ENCODE results near the gene MACROH2A1. TPM values are rescaled to one million over a fixed set of nuclear protein-coding genes. Genes with fewer than 3 reads are reported as not detected.

Gene MACROH2A1
- total and polyA plus RNA-seq, 4 experiments from 2014 or later = 100 to 181 (median 108) TPM

DNA sequence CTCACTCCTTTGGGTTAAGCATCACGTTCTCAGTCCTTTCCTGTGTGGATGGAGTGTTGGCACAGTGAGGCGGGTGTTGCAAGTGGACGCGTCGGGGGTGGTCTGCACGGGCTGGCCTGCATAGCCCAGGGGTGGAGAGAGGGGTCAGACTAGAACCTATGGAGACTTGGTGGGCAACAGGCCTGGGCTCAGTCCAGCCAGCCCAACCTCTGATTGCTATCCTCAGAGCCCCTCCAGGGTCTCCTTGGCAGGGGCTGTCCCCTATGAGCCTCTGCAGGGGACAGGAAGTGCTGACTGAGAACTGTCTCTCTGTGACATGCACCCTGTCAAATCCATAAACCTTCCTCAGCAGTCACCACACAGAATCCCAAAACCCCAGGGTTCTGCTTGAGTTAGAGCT lies 45.9 kb upstream of the MACROH2A1 start:
- intact Hi-C loops (cut with micrococcal nuclease) = no loop called here
- CTCF ChIA-PET (ENCODE audit: partially characterized antibody) = interaction anchor here (4.8 kb wide), 1 partner anchor 13 kb away, joined by 27 read pairs; no protein-coding TSS in a partner anchor
- no peak overlapping the region for H3K4me3 Mint-ChIP-seq

DNA sequence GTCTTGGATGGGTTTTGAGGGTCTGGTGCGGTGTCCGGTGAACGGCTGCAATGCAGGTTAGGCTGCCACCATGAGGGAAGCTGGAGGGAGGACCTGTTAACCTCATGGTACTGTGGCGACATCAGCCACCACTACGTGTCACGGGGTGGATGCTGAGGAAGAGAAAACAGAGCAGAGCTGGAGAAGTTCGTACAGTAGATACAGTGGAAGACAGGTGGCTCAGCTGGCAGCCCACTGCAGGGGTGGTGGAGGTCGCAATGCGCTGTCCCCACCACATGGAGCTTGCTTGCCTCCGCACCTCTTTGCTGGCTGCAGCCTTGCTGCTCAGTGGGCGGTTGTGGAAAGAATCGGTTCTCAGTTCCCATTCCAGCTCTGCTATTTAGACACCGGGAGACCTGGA lies 45.3 kb upstream of the MACROH2A1 start:
- H3K27ac Mint-ChIP-seq = no peak overlapping the region
- Histone ChIP-seq H3K4me1 (ENCODE audit: insufficient read depth, low read length) (no peaks in the 10 kb centered on the region), H3K9me3 (ENCODE audit: control insufficient read depth in 1 of 2, low read length in 2 of 2) (no peaks in the 10 kb centered on the region), H3K27me3 (ENCODE audit: insufficient read depth, low read length) (no peaks in the 10 kb centered on the region), H3K4me3 (ENCODE audit: low read length in 2 of 2) (no peak overlapping the region), H3K36me3 (ENCODE audit: insufficient read depth, low read length) (no peaks in the 10 kb centered on the region), H3K27ac (ENCODE audit: low read depth, low read length) (no peak overlapping the region)
- H3K27me3 Mint-ChIP-seq = peaks cover 3 to 7% of the 10 kb centered on the region in 2 donors
- intact Hi-C loops (cut with micrococcal nuclease) = no loop called here
- no peaks in the 10 kb centered on the region for H3K4me1 Mint-ChIP-seq
- H3K9me3 Mint-ChIP-seq = no peaks in the 10 kb centered on the region
- no peak overlapping the region for H3K4me3 Mint-ChIP-seq
- ChIA-PET CTCF (ENCODE audit: partially characterized antibody) (interaction anchor here (4.8 kb wide), 1 partner anchor 13 kb away, joined by 27 read pairs; no protein-coding TSS in a partner anchor), POLR2A (ENCODE audit: partially characterized antibody) (no interaction called here)
- DNase-seq = no peak
- H3K36me3 Mint-ChIP-seq = no peaks in the 10 kb centered on the region

More for the DNA sequence above, 45.9 kb upstream of the MACROH2A1 start:
- no peak overlapping the region for H3K27ac Mint-ChIP-seq
- Histone ChIP-seq H3K9me3 (ENCODE audit: control insufficient read depth in 1 of 2, low read length in 2 of 2) (no peaks in the 10 kb centered on the region), H3K36me3 (ENCODE audit: insufficient read depth, low read length) (no peaks in the 10 kb centered on the region), H3K4me1 (ENCODE audit: insufficient read depth, low read length) (no peaks in the 10 kb centered on the region), H3K27ac (ENCODE audit: low read depth, low read length) (no peak overlapping the region), H3K4me3 (ENCODE audit: low read length in 2 of 2) (no peak overlapping the region), H3K27me3 (ENCODE audit: insufficient read depth, low read length) (no peaks in the 10 kb centered on the region)
- DNase-seq = no peak
- no peaks in the 10 kb centered on the region for H3K9me3 Mint-ChIP-seq
- POLR2A ChIA-PET (ENCODE audit: partially characterized antibody) = no interaction called here
- no peaks in the 10 kb centered on the region for H3K36me3 Mint-ChIP-seq
- H3K27me3 Mint-ChIP-seq = peaks cover 3 to 7% of the 10 kb centered on the region in 2 donors
- H3K4me1 Mint-ChIP-seq = no peaks in the 10 kb centered on the region

DNA sequence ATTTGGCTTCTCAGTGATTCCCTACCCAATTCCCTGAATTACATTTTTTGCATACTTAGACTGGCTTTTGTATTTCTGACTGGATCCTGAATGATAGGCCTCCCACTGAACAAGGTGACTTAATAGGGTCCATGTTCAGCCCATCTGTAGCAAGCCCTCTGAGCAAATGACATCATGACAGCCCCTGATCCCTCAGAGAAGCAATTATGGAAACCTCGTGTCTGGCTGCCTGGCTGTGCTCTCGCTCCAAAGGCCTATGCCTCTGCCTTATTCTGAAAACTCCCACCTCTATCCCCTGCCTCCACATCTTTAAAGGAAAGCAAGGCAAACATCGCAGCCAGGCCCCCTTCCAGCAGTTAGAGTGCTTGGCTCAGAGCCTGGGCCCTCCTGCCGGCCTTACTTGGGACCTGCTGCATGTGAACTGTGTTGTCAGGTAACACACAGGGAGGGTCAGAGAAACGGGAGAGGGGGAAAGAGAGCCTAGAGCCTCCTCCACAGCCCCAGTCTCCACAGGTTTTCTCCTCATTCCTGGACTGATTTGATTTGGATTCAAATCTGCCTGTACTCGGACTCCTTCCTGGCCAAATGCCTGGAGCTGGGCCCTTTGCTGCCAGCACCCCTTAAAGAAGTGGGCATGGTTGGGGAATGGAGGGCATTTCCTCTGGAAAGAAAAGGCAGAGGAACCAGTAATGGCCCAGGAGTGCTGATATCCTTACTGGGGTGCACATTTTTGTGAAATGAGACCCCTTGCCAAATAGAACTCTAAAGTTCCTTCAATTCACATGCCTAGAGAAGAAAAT lies 44.3 kb upstream of the MACROH2A1 start:
- POLR2A ChIA-PET (ENCODE audit: partially characterized antibody) = no interaction called here
- Mint-ChIP-seq H3K4me1 (no peaks in the 10 kb centered on the region), H3K27ac (no peak overlapping the region)

DNA sequence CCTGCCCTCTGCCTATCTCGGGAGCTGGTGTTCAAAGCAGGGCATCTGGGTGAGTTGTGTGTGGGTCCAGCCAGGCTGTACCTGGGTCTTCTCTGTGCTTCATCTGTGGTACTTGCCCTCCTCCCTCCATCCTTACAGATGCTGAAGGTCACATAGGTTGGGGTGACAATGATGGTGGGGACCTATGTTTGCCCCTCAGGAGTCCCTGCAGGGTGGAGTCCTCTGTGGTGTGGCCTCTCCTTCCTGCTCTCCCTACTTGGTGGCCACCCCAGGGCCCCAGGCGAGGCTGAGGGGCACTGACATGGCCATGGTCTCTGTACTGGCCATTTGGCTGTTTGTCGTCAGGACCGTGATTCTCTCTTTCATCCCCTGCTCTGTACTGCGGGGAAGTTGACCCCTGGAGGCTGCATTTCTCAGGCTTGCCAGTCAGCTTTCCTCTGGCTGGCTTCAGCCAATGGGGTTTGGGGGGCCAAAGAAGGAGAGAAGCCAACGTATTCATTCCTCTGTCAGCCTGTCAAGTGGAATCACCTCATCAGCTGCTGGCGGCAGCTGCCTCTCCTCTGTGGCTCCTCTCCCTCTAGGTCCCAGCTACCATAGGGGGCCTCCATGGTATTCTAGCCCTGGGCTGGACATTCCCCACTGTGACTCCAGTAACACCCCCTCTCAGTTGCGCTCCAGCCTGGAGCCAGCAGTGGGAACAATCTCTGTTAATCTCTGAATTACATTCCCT lies 43.6 kb upstream of the MACROH2A1 start:
- no peak overlapping the region for H3K4me3 Mint-ChIP-seq
- no peak overlapping the region for H3K27ac ChIP-seq (ENCODE audit: low read depth, low read length)
- POLR2A ChIA-PET (ENCODE audit: partially characterized antibody) = no interaction called here
- DNase-seq = no peak
- peaks cover 2 to 7% of the 10 kb centered on the region in 2 donors for H3K27me3 Mint-ChIP-seq
- no peaks in the 10 kb centered on the region for H3K27me3 ChIP-seq (ENCODE audit: insufficient read depth, low read length)
- CTCF ChIA-PET (ENCODE audit: partially characterized antibody) = interaction anchor here (2.3 to 5.7 kb wide), 2 partner anchors 14 to 17 kb away, joined by 9 to 30 read pairs; no protein-coding TSS in a partner anchor
- intact Hi-C loops (cut with micrococcal nuclease) = no loop called here
- H3K36me3 Mint-ChIP-seq = no peaks in the 10 kb centered on the region
- no peaks in the 10 kb centered on the region for H3K4me1 ChIP-seq (ENCODE audit: insufficient read depth, low read length)
- H3K4me1 Mint-ChIP-seq = no peaks in the 10 kb centered on the region
- no peaks in the 10 kb centered on the region for H3K9me3 ChIP-seq (ENCODE audit: control insufficient read depth in 1 of 2, low read length in 2 of 2)
- no peak overlapping the region for H3K27ac Mint-ChIP-seq
- H3K36me3 ChIP-seq (ENCODE audit: insufficient read depth, low read length) = no peaks in the 10 kb centered on the region
- no peak overlapping the region for H3K4me3 ChIP-seq (ENCODE audit: low read length in 2 of 2)
- H3K9me3 Mint-ChIP-seq = no peaks in the 10 kb centered on the region

More for the DNA sequence above, 44.3 kb upstream of the MACROH2A1 start:
- intact Hi-C loops (cut with micrococcal nuclease) = no loop called here
- Histone ChIP-seq H3K36me3 (ENCODE audit: insufficient read depth, low read length) (no peaks in the 10 kb centered on the region), H3K27me3 (ENCODE audit: insufficient read depth, low read length) (no peaks in the 10 kb centered on the region), H3K9me3 (ENCODE audit: control insufficient read depth in 1 of 2, low read length in 2 of 2) (no peaks in the 10 kb centered on the region), H3K27ac (ENCODE audit: low read depth, low read length) (no peak overlapping the region), H3K4me1 (ENCODE audit: insufficient read depth, low read length) (no peaks in the 10 kb centered on the region), H3K4me3 (ENCODE audit: low read length in 2 of 2) (no peak overlapping the region)
- CTCF ChIA-PET (ENCODE audit: partially characterized antibody) = interaction anchor here (4.8 kb wide), 1 partner anchor 14 kb away, joined by 27 read pairs; no protein-coding TSS in a partner anchor
- Mint-ChIP-seq H3K4me3 (no peak overlapping the region), H3K27me3 (peaks cover 0 to 7% of the 10 kb centered on the region in 2 donors), H3K36me3 (no peaks in the 10 kb centered on the region), H3K9me3 (no peaks in the 10 kb centered on the region)
- no peak for DNase-seq

DNA sequence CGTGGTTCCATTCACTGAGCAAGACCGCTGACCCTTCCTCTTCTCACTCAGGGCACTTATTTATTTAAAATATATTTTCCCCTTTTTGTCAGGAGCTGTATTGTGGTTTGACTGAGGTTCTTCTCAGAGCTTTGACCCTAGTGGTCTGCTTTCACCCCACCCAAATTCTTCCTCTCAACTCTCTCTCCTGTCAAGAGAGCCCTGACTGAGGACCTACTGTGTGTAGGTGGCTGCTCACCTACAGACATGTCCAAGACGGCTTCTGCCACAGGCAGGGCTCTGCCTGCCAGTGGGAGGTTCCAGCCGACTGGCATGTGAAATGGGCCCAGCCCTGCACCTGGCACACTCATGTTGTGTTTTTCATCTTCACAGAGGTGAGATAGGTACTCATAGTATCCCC lies 42.9 kb upstream of the MACROH2A1 start:
- Mint-ChIP-seq H3K4me3 (no peak overlapping the region), H3K27ac (no peak overlapping the region), H3K36me3 (no peaks in the 10 kb centered on the region), H3K4me1 (no peaks in the 10 kb centered on the region), H3K27me3 (peaks cover 4 to 6% of the 10 kb centered on the region in 2 donors), H3K9me3 (no peaks in the 10 kb centered on the region)
- no peaks in the 10 kb centered on the region for H3K4me1 ChIP-seq (ENCODE audit: insufficient read depth, low read length)
- no peaks in the 10 kb centered on the region for H3K27me3 ChIP-seq (ENCODE audit: insufficient read depth, low read length)
- H3K9me3 ChIP-seq (ENCODE audit: control insufficient read depth in 1 of 2, low read length in 2 of 2) = no peaks in the 10 kb centered on the region
- no peak overlapping the region for H3K27ac ChIP-seq (ENCODE audit: low read depth, low read length)
- H3K36me3 ChIP-seq (ENCODE audit: insufficient read depth, low read length) = no peaks in the 10 kb centered on the region
- intact Hi-C loops (cut with micrococcal nuclease) = no loop called here
- ChIA-PET CTCF (ENCODE audit: partially characterized antibody) (interaction anchor here (0.9 to 5.7 kb wide), 3 partner anchors 15 to 37 kb away, joined by 3 to 30 read pairs (median 9); no protein-coding TSS in a partner anchor), POLR2A (ENCODE audit: partially characterized antibody) (no interaction called here)
- no peak for DNase-seq
- no peak overlapping the region for H3K4me3 ChIP-seq (ENCODE audit: low read length in 2 of 2)

DNA sequence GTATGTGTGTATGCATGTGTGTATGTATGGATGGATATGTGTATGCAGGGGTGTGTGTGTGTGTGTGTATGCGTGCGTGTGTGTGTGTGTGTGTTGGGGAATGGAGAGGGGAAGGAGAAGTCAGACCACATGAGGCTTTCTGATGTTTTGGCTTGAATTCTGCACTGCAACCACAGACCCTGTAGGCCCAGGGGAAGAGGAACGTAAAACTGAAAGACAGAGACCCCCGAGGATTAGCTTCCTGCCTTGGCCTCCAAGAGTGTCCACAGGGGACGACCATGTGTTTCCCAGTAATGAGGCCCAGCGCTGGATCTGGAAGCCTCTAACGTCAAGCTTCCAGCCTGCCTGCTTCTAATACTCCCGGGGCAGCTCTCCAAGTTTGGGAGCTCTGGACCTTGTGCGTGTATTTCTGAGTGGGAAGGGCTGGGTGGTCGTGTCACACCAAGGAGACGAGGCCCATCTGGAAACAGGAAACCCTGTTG lies 42.4 kb upstream of the MACROH2A1 start:
- POLR2A ChIA-PET (ENCODE audit: partially characterized antibody) = no interaction called here
- intact Hi-C loops (cut with micrococcal nuclease) = no loop called here
- no peak overlapping the region for H3K27ac ChIP-seq (ENCODE audit: low read depth, low read length)
- Mint-ChIP-seq H3K4me1 (no peaks in the 10 kb centered on the region), H3K27me3 (peaks cover 4 to 7% of the 10 kb centered on the region in 2 donors), H3K9me3 (no peaks in the 10 kb centered on the region), H3K36me3 (no peaks in the 10 kb centered on the region), H3K27ac (peak overlapping the region in 1 of 7 donors; percentile 1), H3K4me3 (no peak overlapping the region)
- CTCF ChIA-PET (ENCODE audit: partially characterized antibody) = interaction anchor here (0.9 to 5.7 kb wide), 3 partner anchors 15 to 37 kb away, joined by 3 to 30 read pairs (median 9); no protein-coding TSS in a partner anchor
- H3K9me3 ChIP-seq (ENCODE audit: control insufficient read depth in 1 of 2, low read length in 2 of 2) = no peaks in the 10 kb centered on the region
- H3K36me3 ChIP-seq (ENCODE audit: insufficient read depth, low read length) = no peaks in the 10 kb centered on the region
- H3K27me3 ChIP-seq (ENCODE audit: insufficient read depth, low read length) = no peaks in the 10 kb centered on the region
- no peaks in the 10 kb centered on the region for H3K4me1 ChIP-seq (ENCODE audit: insufficient read depth, low read length)
- H3K4me3 ChIP-seq (ENCODE audit: low read length in 2 of 2) = no peak overlapping the region
- DNase-seq = no peak

DNA sequence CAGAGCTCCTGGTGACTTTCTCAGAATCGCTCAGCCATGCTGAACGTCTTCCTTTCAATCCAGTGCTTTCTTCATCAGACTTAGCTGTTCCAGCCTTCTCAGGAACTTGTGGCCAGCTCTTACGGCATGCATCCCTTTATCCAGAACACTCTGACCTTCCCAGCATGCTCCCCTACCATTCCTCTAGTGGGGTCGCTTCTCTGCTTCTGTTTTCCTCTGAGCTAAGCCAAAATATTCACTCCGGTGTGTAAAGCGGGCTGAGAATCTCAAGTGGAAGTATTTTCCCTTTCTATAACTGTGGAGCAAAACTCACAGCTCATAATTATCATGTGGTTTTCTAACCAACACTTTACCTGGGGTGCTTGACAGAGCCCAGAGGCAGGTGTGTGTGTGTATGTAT lies 41.9 kb upstream of the MACROH2A1 start:
- Histone ChIP-seq H3K4me3 (ENCODE audit: low read length in 2 of 2) (no peak overlapping the region), H3K9me3 (ENCODE audit: control insufficient read depth in 1 of 2, low read length in 2 of 2) (no peaks in the 10 kb centered on the region), H3K27ac (ENCODE audit: low read depth, low read length) (no peak overlapping the region), H3K4me1 (ENCODE audit: insufficient read depth, low read length) (no peaks in the 10 kb centered on the region), H3K36me3 (ENCODE audit: insufficient read depth, low read length) (no peaks in the 10 kb centered on the region), H3K27me3 (ENCODE audit: insufficient read depth, low read length) (no peaks in the 10 kb centered on the region)
- CTCF ChIA-PET (ENCODE audit: partially characterized antibody) = interaction anchor here (0.9 to 5.7 kb wide), 3 partner anchors 15 to 36 kb away, joined by 3 to 30 read pairs (median 9); no protein-coding TSS in a partner anchor
- DNase-seq = no peak
- Mint-ChIP-seq H3K27ac (peak overlapping the region in 1 of 7 donors; percentile 1), H3K36me3 (no peaks in the 10 kb centered on the region), H3K9me3 (no peaks in the 10 kb centered on the region), H3K27me3 (peaks cover 4 to 7% of the 10 kb centered on the region in 2 donors), H3K4me1 (no peaks in the 10 kb centered on the region), H3K4me3 (no peak overlapping the region)
- intact Hi-C loops (cut with micrococcal nuclease) = no loop called here
- POLR2A ChIA-PET (ENCODE audit: partially characterized antibody) = no interaction called here

All from CD4-positive, alpha-beta memory T cell (primary cell).